DMS 273 (cell line): ENCODE results near the gene CD59.
A peak's percentile ranks its signal among the peaks of the same experiment; 100 is the strongest.
"Not testable (repeated sequence)": the region's sequence is repeated elsewhere in the genome, so short reads cannot be mapped to it uniquely, and the experiment has no call there.

Experiments
- DNase-seq: peaks from one replicate; lab custom pipeline; 2025; ENCODE audit not compliant: unreplicated experiment; lab: John Stamatoyannopoulos, UW

Gene CD59

GRCh38 chr11:33669598-33670249, 66.5 kb downstream of the CD59 start:
- DNase-seq = no peak

GRCh38 chr11:33668951-33669596, 67.1 kb downstream of the CD59 start:
- no peak for DNase-seq

GRCh38 chr11:33668468-33668825, 67.8 kb downstream of the CD59 start:
- peak; percentile 46 for DNase-seq

- DNase-seq = no peak
Measured at GRCh38 chr11:33667819-33668467, 68.3 kb downstream of the CD59 start.

GRCh38 chr11:33665350-33666106, 70.7 kb downstream of the CD59 start:
- no peak for DNase-seq

- no peak for DNase-seq
Measured at GRCh38 chr11:33664827-33665226, 71.4 kb downstream of the CD59 start.

- DNase-seq = no peak
Measured at GRCh38 chr11:33664166-33664565, 72.1 kb downstream of the CD59 start.

GRCh38 chr11:33663121-33663520, 73.1 kb downstream of the CD59 start:
- DNase-seq = no peak

GRCh38 chr11:33661526-33661925, 74.7 kb downstream of the CD59 start:
- not testable (repeated sequence) for DNase-seq

GRCh38 chr11:33660962-33661361, 75.3 kb downstream of the CD59 start:
- DNase-seq = no peak

GRCh38 chr11:33659370-33660139, 76.7 kb downstream of the CD59 start:
- DNase-seq = no peak

- DNase-seq = no peak
Measured at GRCh38 chr11:33658195-33658900, 77.9 kb downstream of the CD59 start.

GRCh38 chr11:33657757-33658156, 78.5 kb downstream of the CD59 start:
- no peak for DNase-seq

GRCh38 chr11:33656768-33657167, 79.5 kb downstream of the CD59 start:
- no peak for DNase-seq

GRCh38 chr11:33655842-33656600, 80.2 kb downstream of the CD59 start:
- no peak for DNase-seq

- DNase-seq = no peak
Measured at GRCh38 chr11:33654594-33654993, 81.6 kb downstream of the CD59 start.
